ENCODE data around the gene RASL11A. TPM values are rescaled to one million over a fixed set of nuclear protein-coding genes. Genes with fewer than 3 reads are reported as not detected.
"Not testable (repeated sequence)": the region's sequence is repeated elsewhere in the genome, so short reads cannot be mapped to it uniquely, and the experiment has no call there.

Gene RASL11A
- total RNA-seq, 1 donor from 2014 or later: not detected

DNA sequence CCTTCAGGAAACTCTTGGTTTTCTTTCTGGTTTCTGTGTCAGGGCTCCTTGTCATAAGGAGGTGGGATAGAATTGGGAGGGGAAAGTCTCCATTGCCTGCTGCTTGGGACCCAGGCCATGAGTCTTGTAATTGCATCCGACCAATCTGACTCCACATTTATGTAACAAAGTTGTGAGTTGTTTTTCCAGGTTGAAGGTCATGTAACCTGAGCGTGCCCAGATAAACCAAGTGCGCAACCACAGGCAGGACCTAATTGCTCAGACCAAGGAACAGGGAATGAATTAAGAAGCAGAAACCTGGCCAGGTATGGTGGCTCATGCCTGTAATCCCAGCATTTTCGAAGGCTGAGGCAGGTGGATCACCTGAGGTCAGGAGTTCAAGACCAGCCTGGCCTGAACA is 17.8 kb downstream of the RASL11A start:
- H4K20me1 ChIP-seq (ENCODE audit: low read depth): no peaks in the 10 kb centered on the region
- no peak overlapping the region for H3K27ac ChIP-seq
- no peak overlapping the region for H2AFZ ChIP-seq (replicated peaks)
- H3K4me3 ChIP-seq: no peak overlapping the region
- H3F3A ChIP-seq (ENCODE audit: low read depth): peaks cover 5% of the 10 kb centered on the region
- H3K9me3 ChIP-seq (ENCODE audit: low read depth): no peaks in the 10 kb centered on the region
- no peaks in the 10 kb centered on the region for H3K4me1 ChIP-seq
- no peaks in the 10 kb centered on the region for H3K27me3 ChIP-seq
- Mint-ChIP-seq H3K4me3 (no peak overlapping the region), H3K36me3 (no peaks in the 10 kb centered on the region), H3K9me3 (no peaks in the 10 kb centered on the region), H3K4me1 (no peaks in the 10 kb centered on the region), H3K27me3 (ENCODE audit: insufficient read depth, low read depth) (no peaks in the 10 kb centered on the region), H3K27ac (peak overlapping the region; percentile 46)
- H3K4me2 ChIP-seq: no peak overlapping the region
- no peaks in the 10 kb centered on the region for H3K79me2 ChIP-seq (ENCODE audit: low read depth)
- no peak for DNase-seq (ENCODE audit: low spot score)
- H3K36me3 ChIP-seq: no peaks in the 10 kb centered on the region
- no peak overlapping the region for H3K9ac ChIP-seq
- TF ChIP-seq EZH2 (IDR thresholded peaks at IDR 0.05) (no peak), EZH2phosphoT487 (IDR thresholded peaks at IDR 0.05) (no peak)
- TF ChIP-seq, protein P1, sequence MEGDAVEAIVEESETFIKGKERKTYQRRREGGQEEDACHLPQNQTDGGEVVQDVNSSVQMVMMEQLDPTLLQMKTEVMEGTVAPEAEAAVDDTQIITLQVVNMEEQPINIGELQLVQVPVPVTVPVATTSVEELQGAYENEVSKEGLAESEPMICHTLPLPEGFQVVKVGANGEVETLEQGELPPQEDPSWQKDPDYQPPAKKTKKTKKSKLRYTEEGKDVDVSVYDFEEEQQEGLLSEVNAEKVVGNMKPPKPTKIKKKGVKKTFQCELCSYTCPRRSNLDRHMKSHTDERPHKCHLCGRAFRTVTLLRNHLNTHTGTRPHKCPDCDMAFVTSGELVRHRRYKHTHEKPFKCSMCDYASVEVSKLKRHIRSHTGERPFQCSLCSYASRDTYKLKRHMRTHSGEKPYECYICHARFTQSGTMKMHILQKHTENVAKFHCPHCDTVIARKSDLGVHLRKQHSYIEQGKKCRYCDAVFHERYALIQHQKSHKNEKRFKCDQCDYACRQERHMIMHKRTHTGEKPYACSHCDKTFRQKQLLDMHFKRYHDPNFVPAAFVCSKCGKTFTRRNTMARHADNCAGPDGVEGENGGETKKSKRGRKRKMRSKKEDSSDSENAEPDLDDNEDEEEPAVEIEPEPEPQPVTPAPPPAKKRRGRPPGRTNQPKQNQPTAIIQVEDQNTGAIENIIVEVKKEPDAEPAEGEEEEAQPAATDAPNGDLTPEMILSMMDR (IDR thresholded peaks at IDR 0.05): no peak

DNA sequence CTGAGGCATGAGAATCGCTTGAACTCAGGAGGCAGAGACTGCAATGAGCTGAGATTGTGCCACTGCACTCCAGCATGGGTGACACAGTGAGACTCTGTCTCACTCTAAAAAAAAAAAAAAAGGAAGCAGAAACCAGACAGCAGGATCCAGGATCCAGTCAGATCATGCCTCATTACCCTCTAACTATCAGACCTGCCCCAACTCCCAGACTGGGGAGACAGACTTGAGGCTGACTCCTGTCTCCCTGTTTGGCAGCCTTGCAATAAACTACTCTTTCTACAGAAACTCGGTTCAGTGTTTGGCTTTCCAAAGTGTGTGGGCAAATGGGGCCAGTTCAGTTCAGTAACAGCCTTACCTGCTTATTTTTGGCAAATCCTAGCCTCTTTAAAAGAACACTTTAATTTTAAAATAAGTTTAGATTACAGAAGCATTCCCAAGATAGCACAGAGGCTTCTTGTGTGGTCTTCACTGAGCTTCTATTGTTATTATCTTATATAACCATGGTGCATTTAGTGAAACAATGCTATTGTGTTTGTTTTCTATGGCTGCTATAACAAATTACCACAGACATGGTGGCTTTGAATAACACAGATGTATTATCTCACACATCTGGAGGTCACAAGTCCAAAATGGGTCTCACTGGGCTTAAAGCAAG is 18.5 kb downstream of the RASL11A start:
- Mint-ChIP-seq H3K4me3 (no peak overlapping the region), H3K36me3 (no peaks in the 10 kb centered on the region), H3K27ac (no peak overlapping the region), H3K27me3 (ENCODE audit: insufficient read depth, low read depth) (no peaks in the 10 kb centered on the region), H3K9me3 (no peaks in the 10 kb centered on the region), H3K4me1 (no peaks in the 10 kb centered on the region)
- Histone ChIP-seq H3K4me1 (no peaks in the 10 kb centered on the region), H3K9me3 (ENCODE audit: low read depth) (no peaks in the 10 kb centered on the region), H3K9ac (no peak overlapping the region), H3K4me3 (no peak overlapping the region), H3K79me2 (ENCODE audit: low read depth) (no peaks in the 10 kb centered on the region), H3F3A (ENCODE audit: low read depth) (peaks cover 5% of the 10 kb centered on the region), H3K27me3 (no peaks in the 10 kb centered on the region), H3K36me3 (no peaks in the 10 kb centered on the region), H3K27ac (no peak overlapping the region), H3K4me2 (no peak overlapping the region), H2AFZ (replicated peaks) (no peak overlapping the region), H4K20me1 (ENCODE audit: low read depth) (no peaks in the 10 kb centered on the region)
- no peak for DNase-seq (ENCODE audit: low spot score)
- no peak for TF ChIP-seq EZH2phosphoT487 (IDR thresholded peaks at IDR 0.05)

DNA sequence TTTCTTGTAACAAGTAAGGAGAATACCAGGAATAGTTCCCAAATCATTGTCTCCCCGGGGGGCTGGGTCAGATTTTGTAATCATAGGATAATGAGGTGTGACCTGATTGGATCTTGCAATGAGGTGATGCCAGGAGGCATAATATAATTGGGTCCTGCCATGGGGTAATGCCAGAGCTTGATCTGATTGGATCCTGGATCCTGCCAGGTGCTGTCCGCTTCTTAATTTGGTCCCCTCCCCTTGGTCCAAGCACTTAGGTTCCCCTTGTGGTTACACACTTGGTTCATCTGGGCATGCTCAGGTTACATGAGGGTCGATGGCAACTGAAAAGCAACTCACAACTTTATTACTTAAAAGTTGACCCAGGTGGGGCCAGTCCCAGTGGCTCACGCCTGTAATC is 20.1 kb downstream of the RASL11A start:
- no peaks in the 10 kb centered on the region for H3K36me3 ChIP-seq
- no peak overlapping the region for H3K4me2 ChIP-seq
- H3K4me1 ChIP-seq: no peaks in the 10 kb centered on the region
- H3K4me3 ChIP-seq: no peak overlapping the region
- H3K4me3 Mint-ChIP-seq: no peak overlapping the region
- H3K27ac ChIP-seq: no peak overlapping the region
- peaks cover 5% of the 10 kb centered on the region for H3F3A ChIP-seq (ENCODE audit: low read depth)
- H3K27me3 Mint-ChIP-seq (ENCODE audit: insufficient read depth, low read depth): no peaks in the 10 kb centered on the region
- no peak overlapping the region for H3K27ac Mint-ChIP-seq
- TF ChIP-seq EZH2 (IDR thresholded peaks at IDR 0.05) (no peak), EZH2phosphoT487 (IDR thresholded peaks at IDR 0.05) (no peak)
- TF ChIP-seq, protein P1 (IDR thresholded peaks at IDR 0.05): no peak
- no peaks in the 10 kb centered on the region for H3K9me3 ChIP-seq (ENCODE audit: low read depth)
- H2AFZ ChIP-seq (replicated peaks): no peak overlapping the region
- no peak overlapping the region for H3K9ac ChIP-seq
- DNase-seq (ENCODE audit: low spot score): no peak
- H4K20me1 ChIP-seq (ENCODE audit: low read depth): no peaks in the 10 kb centered on the region
- H3K9me3 Mint-ChIP-seq: no peaks in the 10 kb centered on the region
- H3K4me1 Mint-ChIP-seq: no peaks in the 10 kb centered on the region
- no peaks in the 10 kb centered on the region for H3K36me3 Mint-ChIP-seq
- no peaks in the 10 kb centered on the region for H3K27me3 ChIP-seq
- H3K79me2 ChIP-seq (ENCODE audit: low read depth): no peaks in the 10 kb centered on the region

DNA sequence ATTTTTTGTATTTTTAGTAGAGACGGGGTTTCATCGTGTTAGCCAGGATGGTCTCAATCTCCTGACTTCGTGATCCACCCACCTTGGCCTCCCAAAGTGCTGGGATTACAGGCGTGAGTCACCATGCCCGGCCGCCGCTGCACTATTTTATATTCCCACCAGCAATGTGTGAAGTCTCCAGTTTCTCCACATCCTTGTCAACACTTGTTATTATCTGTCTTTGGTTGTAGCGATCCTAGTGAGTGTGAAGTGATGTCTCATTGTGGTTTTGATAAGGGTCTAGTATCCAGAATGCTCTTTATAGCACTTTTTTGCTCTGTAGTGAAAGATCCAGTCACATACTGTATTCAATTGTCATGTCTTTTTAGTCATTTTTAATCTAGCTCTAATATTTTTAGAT is 21.3 kb downstream of the RASL11A start:
- H3K27me3 Mint-ChIP-seq (ENCODE audit: insufficient read depth, low read depth); H3K36me3 ChIP-seq; H3F3A ChIP-seq (ENCODE audit: low read depth); H3K79me2 ChIP-seq (ENCODE audit: low read depth); H3K9me3 ChIP-seq (ENCODE audit: low read depth); H4K20me1 ChIP-seq (ENCODE audit: low read depth); H3K4me3 ChIP-seq; H3K36me3 Mint-ChIP-seq; H3K27ac Mint-ChIP-seq; H3K9me3 Mint-ChIP-seq; H3K4me3 Mint-ChIP-seq; H3K4me1 ChIP-seq; H3K9ac ChIP-seq; H3K27me3 ChIP-seq; H2AFZ ChIP-seq (replicated peaks); DNase-seq (ENCODE audit: low spot score); H3K4me2 ChIP-seq; H3K4me1 Mint-ChIP-seq; H3K27ac ChIP-seq: not testable (repeated sequence)
